NCI-H82 treated with DMSO at 0.1 percent for 48 hours (cell line): ENCODE data around the gene RBFOX2.
"Not testable (repeated sequence)": the region's sequence is repeated elsewhere in the genome, so short reads cannot be mapped to it uniquely, and the experiment has no call there.

Experiments
- DNase-seq: peaks from one replicate; lab custom pipeline; 2025; ENCODE audit not compliant: unreplicated experiment; lab: John Stamatoyannopoulos, UW

The RBFOX2 gene

DNA sequence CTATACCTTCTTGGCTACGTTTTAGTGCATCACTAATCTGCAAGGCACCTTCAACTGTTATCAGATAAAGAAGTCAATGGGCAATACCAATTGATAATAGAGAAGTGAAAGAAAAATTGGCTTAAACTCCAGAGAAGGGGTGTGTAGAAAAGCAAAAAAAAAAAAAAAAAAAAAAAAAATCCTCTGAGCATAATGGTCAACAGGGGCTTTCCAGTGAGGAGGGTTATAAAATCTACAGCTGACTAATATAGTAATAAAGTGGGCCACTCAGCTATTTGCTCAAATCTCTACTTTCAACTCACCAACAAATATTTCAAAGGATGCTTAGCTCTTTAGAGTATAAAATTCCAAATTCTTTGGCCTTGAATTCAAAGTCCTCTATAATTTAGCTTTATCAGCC lies 233.1 kb downstream of the RBFOX2 start:
- no peak for DNase-seq

DNA sequence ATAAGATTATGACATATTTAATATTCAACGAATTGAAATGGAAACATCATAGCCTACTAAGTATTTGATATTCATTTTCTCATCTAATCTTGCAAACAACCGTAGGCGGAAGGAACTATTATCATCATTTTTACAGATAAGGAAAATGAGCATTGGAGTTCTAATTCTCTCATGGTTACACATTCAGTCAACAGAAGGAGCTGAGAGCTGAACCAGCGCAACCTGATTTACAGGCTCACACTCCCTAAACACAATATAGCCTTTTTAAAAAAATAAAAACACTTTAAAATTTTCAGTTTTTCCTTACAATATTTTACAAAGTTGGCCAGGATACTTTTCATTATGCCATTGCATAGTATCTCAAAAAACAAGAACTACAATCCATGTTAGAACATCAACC lies 236.1 kb downstream of the RBFOX2 start:
- DNase-seq = no peak

DNA sequence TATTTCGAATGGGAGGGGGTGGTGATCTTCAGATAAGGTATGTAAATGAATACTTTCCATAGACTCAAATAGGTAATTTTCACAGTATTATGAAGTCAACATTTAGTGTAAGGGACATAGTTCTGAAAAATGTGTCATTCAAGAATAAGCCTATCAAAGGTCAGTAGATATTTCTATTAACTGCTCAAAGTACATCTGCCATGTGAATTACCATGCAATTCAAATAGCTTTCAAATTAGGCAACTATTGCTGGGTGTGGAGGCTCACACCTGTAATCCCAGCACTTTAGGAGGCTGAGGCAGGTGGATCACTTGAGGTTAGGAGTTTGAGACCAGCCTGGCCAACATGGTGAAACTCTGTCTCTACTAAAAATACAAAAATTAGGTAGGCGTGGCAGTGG lies 236.8 kb downstream of the RBFOX2 start:
- DNase-seq = not testable (repeated sequence)

DNA sequence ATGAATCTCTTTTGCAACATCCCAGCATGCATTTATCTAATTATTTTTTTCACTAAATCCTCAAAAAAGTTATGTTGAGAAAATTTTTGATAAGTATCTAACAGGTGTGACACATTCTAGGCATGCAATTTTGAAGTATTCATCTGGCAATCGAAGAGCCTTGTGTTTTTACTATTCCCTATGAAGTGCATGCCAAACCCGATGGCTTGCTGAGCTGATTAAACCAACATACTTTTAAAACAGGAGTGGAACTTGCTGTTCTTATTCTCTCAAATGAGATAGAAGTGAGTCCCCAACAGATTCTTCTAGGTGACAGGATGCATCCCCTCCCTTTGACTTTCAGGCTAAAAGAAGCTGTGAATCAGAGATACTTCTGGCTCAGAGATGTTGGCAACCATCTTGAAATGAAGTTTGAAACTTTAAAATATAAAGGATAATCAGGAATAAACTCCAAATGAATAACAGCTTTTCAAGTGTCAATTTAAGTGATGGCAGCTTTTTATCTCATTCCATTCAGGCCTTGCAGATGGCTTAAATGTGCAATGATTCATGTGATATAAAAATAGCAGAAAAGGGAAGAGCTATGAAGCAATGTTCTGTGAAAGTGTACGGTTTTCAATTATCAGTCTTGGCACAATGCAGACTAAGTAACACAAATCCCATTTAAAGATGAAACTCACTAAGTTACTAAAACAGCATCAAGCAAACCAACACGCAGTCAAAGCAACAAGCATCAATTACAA lies 243.3 kb downstream of the RBFOX2 start:
- DNase-seq = no peak

- DNase-seq = no peak
These were observed 244.0 kb downstream of the RBFOX2 start for GRCh38 chr22:35784633-35785032.

- DNase-seq = no peak
These were observed 244.5 kb downstream of the RBFOX2 start for GRCh38 chr22:35783943-35784614.

DNA sequence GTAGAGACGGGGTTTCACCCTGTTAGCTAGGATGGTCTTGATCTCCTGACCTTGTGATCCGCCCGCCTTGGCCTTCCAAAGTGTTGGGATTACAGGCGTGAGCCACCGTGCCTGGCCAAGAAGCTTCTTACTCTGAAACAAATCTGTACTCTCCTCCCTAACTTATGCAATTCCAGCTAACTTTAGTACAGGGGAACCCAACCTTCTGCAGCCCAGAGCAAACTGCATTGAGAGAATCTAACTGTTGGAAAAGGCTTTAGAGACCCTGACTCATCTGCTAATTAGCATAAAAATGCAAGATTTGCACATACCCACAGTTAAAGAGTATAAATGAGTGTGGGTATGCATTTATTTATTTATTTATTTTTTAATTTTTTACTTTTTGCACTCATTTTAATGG lies 246.1 kb downstream of the RBFOX2 start:
- DNase-seq = no peak

- no peak for DNase-seq
These were observed 246.7 kb downstream of the RBFOX2 start for GRCh38 chr22:35781898-35782297.

GRCh38 chr22:35777335-35777975 lies 251.2 kb downstream of the RBFOX2 start:
- DNase-seq = no peak

GRCh38 chr22:35775339-35775738 lies 253.3 kb downstream of the RBFOX2 start:
- DNase-seq = no peak

GRCh38 chr22:35769974-35770373 lies 258.6 kb downstream of the RBFOX2 start:
- DNase-seq = no peak

GRCh38 chr22:35766654-35767580 lies 261.7 kb downstream of the RBFOX2 start:
- no peak for DNase-seq

GRCh38 chr22:35761037-35761436 lies 267.6 kb downstream of the RBFOX2 start:
- DNase-seq = no peak

DNA sequence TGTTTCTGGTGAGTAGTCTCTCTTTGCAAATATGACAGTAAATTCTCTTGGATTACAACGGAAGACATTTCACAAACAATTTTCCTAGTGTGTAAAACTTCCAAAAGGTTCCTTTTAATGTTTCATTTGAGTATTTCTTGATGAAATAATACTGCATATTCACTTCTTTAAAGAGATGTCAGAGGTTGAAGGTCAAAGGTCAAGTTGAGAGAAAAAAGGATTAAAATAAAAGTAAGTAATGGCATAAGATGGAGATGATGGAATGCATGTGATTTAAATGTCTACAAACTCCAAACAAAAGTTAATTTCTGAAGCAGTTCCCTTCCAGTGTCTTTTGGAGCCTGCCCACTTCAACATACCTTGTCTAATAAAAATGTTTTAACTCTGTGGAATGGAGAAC lies 270.2 kb downstream of the RBFOX2 start:
- no peak for DNase-seq

GRCh38 chr22:35756722-35757121 lies 271.9 kb downstream of the RBFOX2 start:
- DNase-seq = no peak

- no peak for DNase-seq
These were observed 273.9 kb downstream of the RBFOX2 start for GRCh38 chr22:35754761-35755160.

DNA sequence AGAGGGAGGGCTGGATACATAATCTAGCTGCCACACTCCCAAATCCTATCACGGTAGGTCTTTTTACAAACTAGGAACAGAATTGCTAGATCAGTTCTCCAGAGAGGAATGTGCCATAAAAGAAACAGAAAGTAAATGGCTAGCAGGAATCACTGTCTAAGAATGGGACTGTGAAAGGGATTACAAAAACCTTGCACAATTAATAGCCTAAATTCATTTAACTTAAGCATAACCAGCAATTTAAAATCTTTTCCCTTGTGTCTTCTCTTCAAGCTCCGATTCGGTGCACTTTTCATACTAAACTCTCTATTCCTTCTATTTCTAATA lies 275.8 kb downstream of the RBFOX2 start:
- no peak for DNase-seq

- no peak for DNase-seq
These were observed 276.4 kb downstream of the RBFOX2 start for GRCh38 chr22:35752006-35752862.

- DNase-seq = no peak
These were observed 278.8 kb downstream of the RBFOX2 start for GRCh38 chr22:35749808-35750207.

- DNase-seq = no peak
These were observed 281.5 kb downstream of the RBFOX2 start for GRCh38 chr22:35746946-35747703.
